DMS79 treated with DMSO at 0.1 percent for 48 hours (cell line): ENCODE measurements around the gene DLGAP1.
A peak's percentile ranks its signal among the peaks of the same experiment; 100 is the strongest.

Experiments used
- DNase-seq: peaks from one replicate; lab custom pipeline; 2025; lab: John Stamatoyannopoulos, UW

DLGAP1 gene

DNA sequence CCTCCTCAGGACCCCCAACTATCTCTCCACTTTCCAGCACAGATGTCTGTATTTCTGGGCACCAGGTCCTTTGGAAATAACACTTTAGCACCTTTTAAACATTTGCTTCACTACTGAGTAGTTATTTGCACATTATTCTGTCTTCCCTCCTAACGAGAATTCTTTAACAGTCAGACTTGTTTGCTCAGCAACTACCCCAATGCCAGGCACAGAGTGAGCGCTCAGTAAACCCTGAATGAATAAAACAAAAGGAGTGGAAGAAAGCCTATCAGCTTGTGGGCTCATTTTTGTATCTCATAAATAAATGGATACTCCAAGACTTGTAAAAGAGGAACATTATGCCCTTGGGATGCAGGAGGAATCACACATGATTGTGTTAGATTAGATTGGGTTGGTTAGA lies 554.8 kb downstream of the DLGAP1 start:
- no peak for DNase-seq

GRCh38 chr18:3898861-3899613 lies 556.1 kb downstream of the DLGAP1 start:
- peak; percentile 78 for DNase-seq

GRCh38 chr18:3892152-3892551 lies 563.0 kb downstream of the DLGAP1 start:
- DNase-seq = no peak

DNA sequence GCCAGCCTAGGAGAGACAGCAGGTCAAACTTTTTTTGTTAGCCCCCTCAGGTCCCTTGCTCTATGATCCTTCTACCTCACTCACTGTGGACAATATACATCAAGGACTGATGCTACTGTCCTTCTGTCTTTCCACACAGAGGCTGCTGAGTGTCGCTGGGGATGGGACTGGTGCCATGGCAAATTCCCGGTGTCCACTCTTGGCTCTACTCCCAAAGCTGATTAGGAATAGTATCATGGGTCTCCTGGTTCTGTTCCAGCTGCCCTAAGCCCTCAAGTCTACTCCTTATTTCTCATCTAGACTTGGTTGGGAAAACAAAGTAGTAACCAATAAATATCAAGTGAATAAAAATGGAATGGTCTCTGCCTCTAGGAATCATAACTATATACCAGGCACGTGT lies 563.9 kb downstream of the DLGAP1 start:
- DNase-seq = no peak

DNA sequence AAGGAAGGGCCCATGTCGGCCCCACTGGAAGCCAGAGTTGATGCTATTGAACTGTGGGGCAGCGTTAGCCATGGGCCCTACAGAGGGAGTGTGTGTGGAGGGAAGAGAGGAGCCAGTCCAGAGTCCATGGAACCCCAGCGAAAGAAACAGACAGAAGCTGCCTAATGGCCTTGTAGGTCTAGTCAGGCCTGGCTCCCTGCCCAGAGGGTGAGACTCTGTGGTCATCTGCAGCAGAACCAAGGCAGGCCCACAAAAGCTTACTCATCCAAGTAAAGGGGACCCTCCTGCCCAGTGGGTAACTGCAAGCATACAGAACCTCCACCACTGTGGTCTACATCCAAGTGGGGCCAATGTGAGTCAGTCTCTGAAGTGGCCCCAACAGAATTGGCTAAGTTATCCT lies 565.3 kb downstream of the DLGAP1 start:
- no peak for DNase-seq

DNA sequence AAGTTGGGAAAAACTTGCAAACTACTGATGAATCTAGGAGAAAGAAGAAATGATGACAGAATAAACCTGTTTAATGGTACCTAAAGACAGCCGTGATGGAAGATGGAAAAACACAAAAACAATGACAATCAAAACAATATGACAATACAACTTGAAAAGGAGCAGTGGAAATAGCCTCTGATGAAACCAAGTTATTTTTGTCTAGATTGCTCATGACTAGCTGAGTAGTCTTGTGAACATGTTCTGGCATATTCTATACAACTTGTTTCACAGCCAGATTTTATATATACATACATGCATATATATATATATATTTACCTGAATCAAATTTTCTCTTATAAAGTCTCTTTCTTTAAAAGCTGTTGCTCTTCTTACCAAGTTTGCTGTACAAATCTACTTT lies 566.0 kb downstream of the DLGAP1 start:
- no peak for DNase-seq

DNA sequence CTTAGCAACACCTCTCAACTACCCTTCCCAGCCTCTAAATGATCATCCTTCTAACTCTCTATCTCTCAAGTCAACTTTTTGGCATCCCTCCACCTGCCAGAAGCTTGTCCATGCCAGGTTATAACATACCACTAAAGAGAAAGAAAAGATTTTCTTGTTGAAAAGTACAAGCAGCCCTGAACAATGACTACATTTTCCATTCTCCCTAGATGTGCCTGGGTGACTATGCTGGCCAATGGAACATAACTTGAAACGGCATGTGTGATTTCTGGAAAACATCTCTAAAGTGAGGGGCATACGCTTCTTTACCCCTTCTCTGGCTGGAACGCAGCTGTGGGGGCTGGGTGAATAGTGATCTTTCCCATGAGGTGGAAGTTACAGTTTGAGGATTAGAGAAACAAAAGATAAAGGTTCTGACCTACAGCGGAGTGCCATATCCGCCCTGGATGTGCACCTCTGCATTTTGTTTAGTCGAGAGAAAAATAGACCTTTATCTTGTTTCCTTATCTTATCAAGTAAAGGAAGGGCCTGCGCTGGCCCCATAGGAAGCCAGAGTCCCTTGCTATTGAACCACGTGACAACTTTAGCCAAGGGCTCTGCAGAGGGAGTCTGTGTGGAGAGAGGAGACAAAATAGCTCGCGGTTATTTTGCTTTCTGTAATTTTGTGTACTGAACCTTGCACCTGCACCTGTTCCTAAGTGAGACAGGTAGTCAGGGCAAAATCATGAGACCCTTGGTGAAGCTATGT lies 568.4 kb downstream of the DLGAP1 start:
- DNase-seq = no peak

- DNase-seq = no peak
These were observed 569.8 kb downstream of the DLGAP1 start for GRCh38 chr18:3885209-3885792.

- DNase-seq = no peak
These were observed 575.3 kb downstream of the DLGAP1 start for GRCh38 chr18:3879836-3880120.

DNA sequence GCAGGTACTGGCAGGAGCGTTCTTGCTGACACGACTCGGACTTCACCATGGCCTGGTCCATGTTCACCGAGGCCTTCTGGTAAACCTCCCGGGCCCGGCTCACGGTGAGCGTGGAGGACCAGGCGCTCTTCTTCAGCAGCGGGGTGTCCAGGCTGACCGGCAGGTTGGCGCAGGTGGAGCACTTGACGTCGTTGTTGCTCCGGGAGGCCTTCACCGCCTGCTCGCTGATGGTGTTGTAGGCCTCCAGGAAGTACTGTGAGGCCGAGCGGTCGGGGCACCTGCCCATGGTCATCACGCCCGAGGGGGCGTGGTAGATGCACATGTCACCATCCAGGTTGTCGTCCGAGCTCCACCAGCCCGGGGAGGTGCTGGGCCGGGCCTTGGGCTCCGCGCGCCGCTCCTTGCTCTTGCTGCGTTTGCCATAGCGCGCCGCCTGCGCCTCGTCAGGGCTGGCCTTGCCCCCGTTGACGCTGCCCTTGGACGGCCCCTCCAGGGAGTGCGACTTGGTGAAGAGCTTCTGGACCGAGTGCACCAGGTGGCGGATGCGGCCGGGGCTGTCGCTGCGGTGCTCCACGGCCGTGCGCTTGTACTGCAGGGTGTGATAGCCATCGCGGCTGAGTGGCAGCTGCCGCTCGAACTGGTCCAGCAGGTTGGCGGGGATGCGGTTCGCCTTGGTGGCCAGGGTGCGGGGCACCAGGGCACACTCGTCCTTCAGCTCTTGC lies 575.8 kb downstream of the DLGAP1 start:
- DNase-seq = no peak

GRCh38 chr18:3878401-3878800 lies 576.7 kb downstream of the DLGAP1 start:
- DNase-seq = no peak

DNA sequence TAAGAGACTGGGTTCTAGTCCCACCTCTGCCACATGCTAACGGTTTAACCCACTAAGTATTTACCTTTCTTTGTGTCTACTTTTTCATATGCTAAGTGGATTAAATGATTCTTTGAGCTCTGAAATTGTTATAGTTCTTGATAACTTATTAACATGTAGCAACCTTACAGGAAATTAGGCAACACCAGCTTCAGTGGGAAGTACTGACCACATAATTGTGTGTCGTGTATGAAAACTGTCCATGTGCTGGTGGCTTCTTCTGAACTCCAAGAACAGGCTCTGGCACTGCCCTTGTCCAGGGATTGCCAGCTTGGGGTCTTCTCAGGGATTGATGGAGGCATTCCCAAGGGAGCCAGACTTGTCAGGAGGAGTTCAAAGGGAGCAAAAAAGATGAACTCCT lies 577.4 kb downstream of the DLGAP1 start:
- DNase-seq = no peak

GRCh38 chr18:3875961-3876360 lies 579.1 kb downstream of the DLGAP1 start:
- no peak for DNase-seq

- peak; percentile 87 for DNase-seq
These were observed 579.7 kb downstream of the DLGAP1 start for GRCh38 chr18:3875376-3875775.

DNA sequence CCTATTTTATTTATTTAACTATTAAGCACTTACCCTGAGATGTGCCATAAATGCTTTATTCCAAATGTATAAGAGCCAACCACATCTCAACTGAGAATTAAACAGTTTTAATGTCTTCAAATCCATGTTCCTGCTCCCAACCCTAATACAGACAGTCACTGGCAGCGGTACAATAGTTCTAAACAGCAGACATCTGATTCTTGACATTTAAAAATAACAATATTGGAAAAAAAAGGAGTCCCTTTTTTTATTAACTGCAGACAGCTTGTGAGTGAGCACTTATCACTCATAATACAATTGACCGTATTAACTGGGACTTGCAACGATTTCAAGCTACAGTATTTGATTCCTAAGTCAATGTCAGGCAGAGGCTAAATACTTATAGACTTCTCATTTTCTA lies 580.5 kb downstream of the DLGAP1 start:
- DNase-seq = peak; percentile 66

- peak; percentile 86 for DNase-seq
These were observed 581.0 kb downstream of the DLGAP1 start for GRCh38 chr18:3874125-3874524.

DNA sequence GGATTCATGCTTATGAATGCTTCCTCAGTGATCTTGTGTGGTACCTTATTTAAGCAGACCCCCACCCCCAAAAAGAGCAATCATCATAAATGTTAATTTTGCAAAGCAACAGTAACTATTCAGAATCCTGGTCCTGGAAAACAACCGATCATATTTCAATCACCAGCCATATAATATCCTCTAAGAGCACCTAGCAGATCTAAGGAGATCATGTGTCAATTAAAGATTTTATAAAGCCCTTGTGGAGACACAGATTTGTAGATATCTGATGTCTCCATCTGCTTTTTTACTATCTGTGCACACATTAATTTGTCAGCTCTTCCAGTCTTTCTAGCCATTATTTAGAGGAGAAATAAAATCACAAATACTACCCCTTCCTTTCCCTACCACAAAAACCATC lies 581.4 kb downstream of the DLGAP1 start:
- DNase-seq = peak; percentile 86

- no peak for DNase-seq
These were observed 581.9 kb downstream of the DLGAP1 start for GRCh38 chr18:3873211-3873610.

DNA sequence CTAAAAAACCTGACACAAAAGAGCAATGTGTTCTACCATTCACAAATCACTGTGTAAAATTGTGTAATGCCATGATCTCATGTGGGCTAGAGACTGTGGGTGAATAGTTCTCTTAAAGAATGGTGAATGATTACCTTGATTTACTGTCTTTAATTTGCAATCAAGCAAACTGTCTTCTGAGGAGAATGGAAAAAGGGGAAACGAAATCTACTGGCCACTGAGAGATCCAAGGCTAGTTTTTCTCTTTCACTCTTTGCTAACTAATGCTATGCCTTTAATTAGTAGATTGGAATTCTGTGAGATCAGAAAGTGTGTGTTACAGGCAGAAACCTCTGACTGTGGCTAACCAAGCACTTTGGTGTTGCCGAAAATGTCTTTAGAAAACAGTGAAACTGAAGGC lies 582.5 kb downstream of the DLGAP1 start:
- DNase-seq = peak; percentile 33

- no peak for DNase-seq
These were observed 583.4 kb downstream of the DLGAP1 start for GRCh38 chr18:3871687-3872086.

- no peak for DNase-seq
These were observed 584.2 kb downstream of the DLGAP1 start for GRCh38 chr18:3870914-3871313.

DNA sequence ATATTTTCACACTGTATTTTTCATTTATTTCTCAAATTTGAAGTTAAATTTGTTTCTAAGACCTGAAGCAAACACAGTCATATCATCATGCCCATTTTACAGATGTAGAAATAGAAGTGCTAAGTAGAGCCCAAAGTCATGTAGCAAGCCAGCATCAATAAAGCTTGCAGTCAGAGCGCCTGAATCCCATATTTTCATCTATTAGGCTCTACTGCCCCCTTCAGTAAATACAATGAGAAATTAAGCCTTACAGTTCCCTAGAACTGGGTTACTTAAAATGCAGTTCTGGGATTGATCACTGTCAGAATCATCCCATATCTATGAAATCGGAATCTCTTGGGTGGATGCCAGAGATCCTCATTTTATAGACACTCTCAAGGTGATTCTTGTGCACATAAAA lies 585.3 kb downstream of the DLGAP1 start:
- peak; percentile 85 for DNase-seq

GRCh38 chr18:3867864-3868311 lies 587.2 kb downstream of the DLGAP1 start:
- DNase-seq = peak; percentile 89
